Pons (tissue), 1 donor: ENCODE results near the gene FGGY.
"Not testable (repeated sequence)": the region's sequence is repeated elsewhere in the genome, so short reads cannot be mapped to it uniquely, and the experiment has no call there.

Experiments
- DNase-seq: peaks from one replicate; pipeline ENCODE4 v3.0.0-alpha.2; 2016; ENCODE audit warnings: low spot score

Gene FGGY

GRCh38 chr1:59705466-59706302 lies 408.8 kb downstream of the FGGY start:
- DNase-seq: no peak

GRCh38 chr1:59706303-59706599 lies 409.4 kb downstream of the FGGY start:
- DNase-seq: no peak

- DNase-seq: no peak
These were observed 410.4 kb downstream of the FGGY start for GRCh38 chr1:59707178-59707791.

GRCh38 chr1:59709333-59709732 lies 412.4 kb downstream of the FGGY start:
- no peak for DNase-seq

GRCh38 chr1:59710920-59711319 lies 414.0 kb downstream of the FGGY start:
- DNase-seq: not testable (repeated sequence)

- no peak for DNase-seq
These were observed 417.3 kb downstream of the FGGY start for GRCh38 chr1:59714219-59714618.

- no peak for DNase-seq
These were observed 418.1 kb downstream of the FGGY start for GRCh38 chr1:59714966-59715365.

GRCh38 chr1:59716832-59717231 lies 419.9 kb downstream of the FGGY start:
- DNase-seq: no peak

GRCh38 chr1:59718064-59718988 lies 421.4 kb downstream of the FGGY start:
- no peak for DNase-seq

GRCh38 chr1:59718989-59719360 lies 422.1 kb downstream of the FGGY start:
- no peak for DNase-seq

GRCh38 chr1:59720326-59721115 lies 423.6 kb downstream of the FGGY start:
- DNase-seq: no peak

- no peak for DNase-seq
These were observed 433.4 kb downstream of the FGGY start for GRCh38 chr1:59730302-59730701.

GRCh38 chr1:59730759-59731478 lies 434.0 kb downstream of the FGGY start:
- peak; percentile 72 for DNase-seq

GRCh38 chr1:59731591-59731990 lies 434.7 kb downstream of the FGGY start:
- no peak for DNase-seq

- no peak for DNase-seq
These were observed 435.5 kb downstream of the FGGY start for GRCh38 chr1:59732214-59732955.

GRCh38 chr1:59733443-59734141 lies 436.7 kb downstream of the FGGY start:
- DNase-seq: no peak

GRCh38 chr1:59735927-59736326 lies 439.0 kb downstream of the FGGY start:
- not testable (repeated sequence) for DNase-seq

GRCh38 chr1:59736744-59737143 lies 439.9 kb downstream of the FGGY start:
- no peak for DNase-seq

- DNase-seq: no peak
These were observed 440.7 kb downstream of the FGGY start for GRCh38 chr1:59737638-59738037.

GRCh38 chr1:59738152-59738551 lies 441.3 kb downstream of the FGGY start:
- DNase-seq: no peak
